H1 (cell line): ENCODE results near the gene SBF2. TPM values are rescaled to one million over a fixed set of nuclear protein-coding genes. Genes with fewer than 3 reads are reported as not detected.

ENCODE experiments used
- RAD21 ChIP-seq, 2 experiments: IDR thresholded peaks in 1 of 2; conservative IDR thresholded peaks in 1 of 2; 2 replicates each; pipeline ENCODE4 v1.6.1; 2011; ENCODE audit warnings: low read depth in 2 of 2, low read length in 2 of 2, improper control_type of control experiment in 1 of 2, inconsistent platforms in 1 of 2, mild to moderate bottlenecking in 1 of 2, moderate library complexity in 1 of 2
- RNF2 ChIP-seq: fragments of 200-900, 300-1000 bp; sonication (generic); IDR thresholded peaks from 2 replicates; pipeline ENCODE4 v1.7.1; 2016; ENCODE audit warnings: borderline replicate concordance, low read depth, mild to moderate bottlenecking, antibody characterized with exemption, low read length; ENCODE audit not compliant: poor library complexity, severe bottlenecking; ENCODE audit errors: missing control alignments
- polyA plus RNA-seq, 7 experiments: library from polyadenylated mRNA; depleted of rRNA in 3 of 7; stranded (reverse) in 5 of 7; unstranded in 2 of 7; fragments of >200 nt in 5 of 7; fragments of 200-250 nt in 2 of 7; gene quantifications; 1 replicate in 5 of 7; 2 replicates in 1 of 7; 4 replicates in 1 of 7; pipeline versions ENCODE4 v1.2.1 to v1.2.3, GENCODE V29; 2011 to 2013; ENCODE audit warnings: missing spikeins in 2 of 7, mixed read lengths in 2 of 7
- total RNA-seq: library from RNA; stranded (reverse); fragmentation: NEBNext Ultra II Directional; extraction: Animal tissue kit (Norgen Biotek cat#: 25700); gene quantifications from 2 replicates; pipeline ENCODE4 v1.2.1, GENCODE V29; 2021
- TF ChIP-seq, protein P1 (sequence below): fragments of 300-600 bp; sonication (generic); IDR thresholded peaks from 2 replicates; pipeline ENCODE4 v1.7.1; 2012; ENCODE audit warnings: low read length, moderate library complexity, mild to moderate bottlenecking, inconsistent platforms; ENCODE audit not compliant: insufficient replicate concordance

The SBF2 gene
- total and polyA plus RNA-seq, 2 of the 8 experiments (the other 6 are each of a cell fraction or from before 2014, with no cell fraction given): 36.7 to 50.5 TPM

GRCh38 chr11:9775398-9775779, 518.6 kb downstream of the SBF2 start (continued):
- TF ChIP-seq, protein P1, sequence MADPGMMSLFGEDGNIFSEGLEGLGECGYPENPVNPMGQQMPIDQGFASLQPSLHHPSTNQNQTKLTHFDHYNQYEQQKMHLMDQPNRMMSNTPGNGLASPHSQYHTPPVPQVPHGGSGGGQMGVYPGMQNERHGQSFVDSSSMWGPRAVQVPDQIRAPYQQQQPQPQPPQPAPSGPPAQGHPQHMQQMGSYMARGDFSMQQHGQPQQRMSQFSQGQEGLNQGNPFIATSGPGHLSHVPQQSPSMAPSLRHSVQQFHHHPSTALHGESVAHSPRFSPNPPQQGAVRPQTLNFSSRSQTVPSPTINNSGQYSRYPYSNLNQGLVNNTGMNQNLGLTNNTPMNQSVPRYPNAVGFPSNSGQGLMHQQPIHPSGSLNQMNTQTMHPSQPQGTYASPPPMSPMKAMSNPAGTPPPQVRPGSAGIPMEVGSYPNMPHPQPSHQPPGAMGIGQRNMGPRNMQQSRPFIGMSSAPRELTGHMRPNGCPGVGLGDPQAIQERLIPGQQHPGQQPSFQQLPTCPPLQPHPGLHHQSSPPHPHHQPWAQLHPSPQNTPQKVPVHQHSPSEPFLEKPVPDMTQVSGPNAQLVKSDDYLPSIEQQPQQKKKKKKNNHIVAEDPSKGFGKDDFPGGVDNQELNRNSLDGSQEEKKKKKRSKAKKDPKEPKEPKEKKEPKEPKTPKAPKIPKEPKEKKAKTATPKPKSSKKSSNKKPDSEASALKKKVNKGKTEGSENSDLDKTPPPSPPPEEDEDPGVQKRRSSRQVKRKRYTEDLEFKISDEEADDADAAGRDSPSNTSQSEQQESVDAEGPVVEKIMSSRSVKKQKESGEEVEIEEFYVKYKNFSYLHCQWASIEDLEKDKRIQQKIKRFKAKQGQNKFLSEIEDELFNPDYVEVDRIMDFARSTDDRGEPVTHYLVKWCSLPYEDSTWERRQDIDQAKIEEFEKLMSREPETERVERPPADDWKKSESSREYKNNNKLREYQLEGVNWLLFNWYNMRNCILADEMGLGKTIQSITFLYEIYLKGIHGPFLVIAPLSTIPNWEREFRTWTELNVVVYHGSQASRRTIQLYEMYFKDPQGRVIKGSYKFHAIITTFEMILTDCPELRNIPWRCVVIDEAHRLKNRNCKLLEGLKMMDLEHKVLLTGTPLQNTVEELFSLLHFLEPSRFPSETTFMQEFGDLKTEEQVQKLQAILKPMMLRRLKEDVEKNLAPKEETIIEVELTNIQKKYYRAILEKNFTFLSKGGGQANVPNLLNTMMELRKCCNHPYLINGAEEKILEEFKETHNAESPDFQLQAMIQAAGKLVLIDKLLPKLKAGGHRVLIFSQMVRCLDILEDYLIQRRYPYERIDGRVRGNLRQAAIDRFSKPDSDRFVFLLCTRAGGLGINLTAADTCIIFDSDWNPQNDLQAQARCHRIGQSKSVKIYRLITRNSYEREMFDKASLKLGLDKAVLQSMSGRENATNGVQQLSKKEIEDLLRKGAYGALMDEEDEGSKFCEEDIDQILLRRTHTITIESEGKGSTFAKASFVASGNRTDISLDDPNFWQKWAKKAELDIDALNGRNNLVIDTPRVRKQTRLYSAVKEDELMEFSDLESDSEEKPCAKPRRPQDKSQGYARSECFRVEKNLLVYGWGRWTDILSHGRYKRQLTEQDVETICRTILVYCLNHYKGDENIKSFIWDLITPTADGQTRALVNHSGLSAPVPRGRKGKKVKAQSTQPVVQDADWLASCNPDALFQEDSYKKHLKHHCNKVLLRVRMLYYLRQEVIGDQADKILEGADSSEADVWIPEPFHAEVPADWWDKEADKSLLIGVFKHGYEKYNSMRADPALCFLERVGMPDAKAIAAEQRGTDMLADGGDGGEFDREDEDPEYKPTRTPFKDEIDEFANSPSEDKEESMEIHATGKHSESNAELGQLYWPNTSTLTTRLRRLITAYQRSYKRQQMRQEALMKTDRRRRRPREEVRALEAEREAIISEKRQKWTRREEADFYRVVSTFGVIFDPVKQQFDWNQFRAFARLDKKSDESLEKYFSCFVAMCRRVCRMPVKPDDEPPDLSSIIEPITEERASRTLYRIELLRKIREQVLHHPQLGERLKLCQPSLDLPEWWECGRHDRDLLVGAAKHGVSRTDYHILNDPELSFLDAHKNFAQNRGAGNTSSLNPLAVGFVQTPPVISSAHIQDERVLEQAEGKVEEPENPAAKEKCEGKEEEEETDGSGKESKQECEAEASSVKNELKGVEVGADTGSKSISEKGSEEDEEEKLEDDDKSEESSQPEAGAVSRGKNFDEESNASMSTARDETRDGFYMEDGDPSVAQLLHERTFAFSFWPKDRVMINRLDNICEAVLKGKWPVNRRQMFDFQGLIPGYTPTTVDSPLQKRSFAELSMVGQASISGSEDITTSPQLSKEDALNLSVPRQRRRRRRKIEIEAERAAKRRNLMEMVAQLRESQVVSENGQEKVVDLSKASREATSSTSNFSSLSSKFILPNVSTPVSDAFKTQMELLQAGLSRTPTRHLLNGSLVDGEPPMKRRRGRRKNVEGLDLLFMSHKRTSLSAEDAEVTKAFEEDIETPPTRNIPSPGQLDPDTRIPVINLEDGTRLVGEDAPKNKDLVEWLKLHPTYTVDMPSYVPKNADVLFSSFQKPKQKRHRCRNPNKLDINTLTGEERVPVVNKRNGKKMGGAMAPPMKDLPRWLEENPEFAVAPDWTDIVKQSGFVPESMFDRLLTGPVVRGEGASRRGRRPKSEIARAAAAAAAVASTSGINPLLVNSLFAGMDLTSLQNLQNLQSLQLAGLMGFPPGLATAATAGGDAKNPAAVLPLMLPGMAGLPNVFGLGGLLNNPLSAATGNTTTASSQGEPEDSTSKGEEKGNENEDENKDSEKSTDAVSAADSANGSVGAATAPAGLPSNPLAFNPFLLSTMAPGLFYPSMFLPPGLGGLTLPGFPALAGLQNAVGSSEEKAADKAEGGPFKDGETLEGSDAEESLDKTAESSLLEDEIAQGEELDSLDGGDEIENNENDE: no peak
- TF ChIP-seq RNF2 (no peak), RAD21 (IDR thresholded peaks at IDR 0.05 in 1 of 2, conservative IDR thresholded peaks at IDR 0.05 in 1 of 2; ENCODE audit: low read depth in 2 of 2, low read length in 2 of 2) (no peak)
